IMR-90 (cell line): ENCODE measurements around the gene PTPN3. TPM values are rescaled to one million over a fixed set of nuclear protein-coding genes. Genes with fewer than 3 reads are reported as not detected.

ENCODE experiments used
- ATAC-seq: fragments of 200-7000 bp; cut with Tn5 transposase; 2 replicates; pipeline ENCODE4 v1.9.1; 2020; ENCODE audit warnings: low read depth, mild to moderate bottlenecking, moderate library complexity
- BruUV-seq: library from RNA; stranded (reverse); fragments of 400-500 nt; replicated peaks from 2 replicates; lab custom pipeline; 2021; lab: Mats Ljungman, UMichigan
- CTCF ChIA-PET: fragments of 300-600 bp; formaldehyde crosslinking; extraction: SDS; loops from one replicate; lab custom pipeline; 2021; ENCODE audit warnings: antibody characterized with exemption; lab: Yijun Ruan, JAX
- POLR2A ChIA-PET: fragments of 300-600 bp; sonication (Branson Sonifier 250); formaldehyde crosslinking; loops from one replicate; lab custom pipeline; 2022; ENCODE audit warnings: antibody characterized with exemption; ENCODE audit not compliant: unreplicated experiment; lab: Charles Lee
- DNase-seq: peaks from one replicate; pipeline ENCODE4 v3.0.0; 2013
- H2AFZ ChIP-seq: replicated peaks from 2 replicates; pipeline ENCODE3; 2013; ENCODE audit warnings: low read length, mild to moderate bottlenecking; ENCODE audit not compliant: poor library complexity
- H2AK5ac ChIP-seq: 2 replicates; pipeline ENCODE4 v1.6.1; 2013; ENCODE audit warnings: low read depth, low read length, inconsistent platforms
- H2AK9ac ChIP-seq: replicated peaks from 2 replicates; pipeline ENCODE3; 2013; ENCODE audit warnings: mild to moderate bottlenecking, low read depth, low read length, moderate library complexity; ENCODE audit not compliant: poor library complexity
- H2BK120ac ChIP-seq: 2 replicates; pipeline ENCODE4 v1.6.1; 2013; ENCODE audit warnings: low read depth, low read length, inconsistent platforms
- H2BK15ac ChIP-seq: 3 replicates; pipeline ENCODE4 v1.6.1; 2013; ENCODE audit warnings: low read depth, low read length, inconsistent platforms
- H2BK20ac ChIP-seq: 2 replicates; pipeline ENCODE4 v1.6.1; 2013; ENCODE audit warnings: low read depth, mild to moderate bottlenecking, inconsistent platforms, low read length, moderate library complexity
- H2BK5ac ChIP-seq: 2 replicates; pipeline ENCODE4 v1.6.1; 2013; ENCODE audit warnings: mild to moderate bottlenecking, low read depth, low read length, inconsistent platforms; ENCODE audit not compliant: poor library complexity, severe bottlenecking
- H3K14ac ChIP-seq: replicated peaks from 2 replicates; pipeline ENCODE4 v1.6.1; 2013; ENCODE audit warnings: low read depth, low read length, inconsistent platforms
- H3K18ac ChIP-seq: 2 replicates; pipeline ENCODE4 v1.6.1; 2013; ENCODE audit warnings: low read depth, low read length, control low read depth
- H3K23ac ChIP-seq: 2 replicates; pipeline ENCODE4 v1.6.1; 2013; ENCODE audit warnings: low read depth, low read length, inconsistent platforms
- H3K27ac ChIP-seq: 2 replicates; pipeline ENCODE4 v1.5.1; 2013; ENCODE audit warnings: mild to moderate bottlenecking, control low read depth, low read length; ENCODE audit not compliant: insufficient read depth
- H3K27me3 ChIP-seq: 2 replicates; pipeline ENCODE4 v1.6.1; 2013; ENCODE audit warnings: low read length; ENCODE audit not compliant: control insufficient read depth, insufficient read depth
- H3K36me3 ChIP-seq: 2 replicates; pipeline ENCODE4 v1.6.1; 2013; ENCODE audit warnings: low read length, mixed read lengths; ENCODE audit not compliant: control insufficient read depth, insufficient read depth
- H3K4ac ChIP-seq: 2 replicates; pipeline ENCODE4 v1.6.1; 2013; ENCODE audit warnings: low read depth, low read length, inconsistent platforms
- H3K4me1 ChIP-seq: 2 replicates; pipeline ENCODE4 v1.6.1; 2013; ENCODE audit warnings: low read length, mixed read lengths; ENCODE audit not compliant: control insufficient read depth, insufficient read depth
- H3K4me2 ChIP-seq: 2 replicates; pipeline ENCODE4 v1.6.1; 2013; ENCODE audit warnings: low read depth, mild to moderate bottlenecking, control low read depth, low read length, moderate library complexity
- H3K4me3 ChIP-seq: 2 replicates; pipeline ENCODE4 v1.5.1; 2013; ENCODE audit warnings: low read depth, mild to moderate bottlenecking, control low read depth, low read length, moderate library complexity; ENCODE audit not compliant: insufficient read depth
- H3K56ac ChIP-seq: 2 replicates; pipeline ENCODE4 v1.6.1; 2013; ENCODE audit warnings: low read length, inconsistent platforms; ENCODE audit not compliant: insufficient read depth; ENCODE audit errors: extremely low read depth
- H3K79me1 ChIP-seq, 2 experiments: 2 replicates each; pipeline ENCODE4 v1.6.1; 2013; ENCODE audit warnings: low read length in 2 of 2, inconsistent platforms in 1 of 2, low read depth in 1 of 2
- H3K9ac ChIP-seq: 2 replicates; pipeline ENCODE4 v1.6.1; 2013; ENCODE audit warnings: low read depth, low read length, control low read depth
- H3K9me1 ChIP-seq: 2 replicates; pipeline ENCODE4 v1.6.1; 2013; ENCODE audit warnings: low read length, inconsistent platforms; ENCODE audit not compliant: insufficient read depth
- H3K9me3 ChIP-seq: 2 replicates; pipeline ENCODE4 v1.6.1; 2013; ENCODE audit warnings: low read length; ENCODE audit not compliant: control insufficient read depth, insufficient read depth
- H4K20me1 ChIP-seq: 2 replicates; pipeline ENCODE4 v1.6.1; 2013; ENCODE audit warnings: low read length, inconsistent platforms; ENCODE audit not compliant: insufficient read depth
- H4K5ac ChIP-seq: 2 replicates; pipeline ENCODE4 v1.6.1; 2013; ENCODE audit warnings: mild to moderate bottlenecking, low read depth, low read length, control low read depth
- H4K8ac ChIP-seq, 2 experiments: 2 replicates each; pipeline ENCODE4 v1.6.1; 2013; ENCODE audit warnings: low read depth in 2 of 2, low read length in 2 of 2, control low read depth in 1 of 2, inconsistent platforms in 1 of 2
- H4K91ac ChIP-seq: 2 replicates; pipeline ENCODE4 v1.6.1; 2013; ENCODE audit warnings: low read depth, low read length, inconsistent platforms; ENCODE audit not compliant: insufficient read depth
- BHLHE40 ChIP-seq: fragments of 150-350 bp; IDR thresholded peaks from 2 replicates; pipeline ENCODE4 v1.6.1; 2016; ENCODE audit warnings: mild to moderate bottlenecking, low read depth, low read length
- CEBPB ChIP-seq: IDR thresholded peaks from 2 replicates; pipeline ENCODE4 v1.6.1; 2012; ENCODE audit warnings: low read depth, low read length, improper control_type of control experiment
- CHD1 ChIP-seq: IDR thresholded peaks from 2 replicates; pipeline ENCODE4 v1.6.1; 2012; ENCODE audit warnings: low read depth, low read length, improper control_type of control experiment
- FOS ChIP-seq: fragments of 150-350 bp; IDR thresholded peaks from 2 replicates; pipeline ENCODE4 v1.6.1; 2016; ENCODE audit warnings: low read depth, low read length
- MAFK ChIP-seq: IDR thresholded peaks from 2 replicates; pipeline ENCODE4 v1.6.1; 2012; ENCODE audit warnings: low read depth, low read length, improper control_type of control experiment
- MAZ ChIP-seq: IDR thresholded peaks from 2 replicates; pipeline ENCODE4 v1.6.1; 2012; ENCODE audit warnings: low read depth, mild to moderate bottlenecking, low read length, improper control_type of control experiment, moderate library complexity, borderline replicate concordance
- MXI1 ChIP-seq: IDR thresholded peaks from 2 replicates; pipeline ENCODE4 v1.6.1; 2012; ENCODE audit warnings: low read depth, mild to moderate bottlenecking, low read length, moderate library complexity, borderline replicate concordance
- NFE2L2 ChIP-seq: fragments of 150-350 bp; IDR thresholded peaks from 2 replicates; pipeline ENCODE4 v1.6.1; 2016; ENCODE audit warnings: low read depth, mild to moderate bottlenecking, low read length
- POLR2A ChIP-seq: IDR thresholded peaks from 2 replicates; pipeline ENCODE4 v1.6.1; 2012; ENCODE audit warnings: mild to moderate bottlenecking, low read depth, low read length
- RAD21 ChIP-seq: IDR thresholded peaks from 2 replicates; pipeline ENCODE4 v1.6.1; 2012; ENCODE audit warnings: low read length, improper control_type of control experiment
- RCOR1 ChIP-seq: IDR thresholded peaks from 2 replicates; pipeline ENCODE4 v1.6.1; 2012; ENCODE audit warnings: mild to moderate bottlenecking, low read length, improper control_type of control experiment; ENCODE audit not compliant: insufficient replicate concordance
- RFX5 ChIP-seq: IDR thresholded peaks from 2 replicates; pipeline ENCODE4 v1.8.0; 2012; ENCODE audit warnings: low read depth, mild to moderate bottlenecking, low read length, moderate library complexity
- SMC3 ChIP-seq: fragments of 150-350 bp; IDR thresholded peaks from 2 replicates; pipeline ENCODE4 v1.6.1; 2016; ENCODE audit warnings: low read depth, mild to moderate bottlenecking, antibody characterized with exemption, low read length, moderate library complexity
- WGBS, 2 experiments: methylation state at CpG; one replicate each; pipeline versions ENCODE4 v1.1.5 to v1.1.7; 2013; ENCODE audit warnings: missing lambda C conversion rate in 2 of 2; ENCODE audit not compliant: insufficient read length in 1 of 2; ENCODE audit errors: extremely low coverage in 2 of 2; 5-methylcytosine and 5-hydroxymethylcytosine counted together
- dilution Hi-C: fragments of 300-500 bp; cut with HindIII; formaldehyde crosslinking; loops from one replicate; pipeline ENCODE4 v1.14.3; 2018; ENCODE audit warnings: low sequenced_read_pairs; ENCODE audit not compliant: unreplicated experiment
- in situ Hi-C: fragments of 300-500 bp; cut with MboI; formaldehyde crosslinking; loops from 3 replicates; pipeline ENCODE4 v1.14.3; 2019; ENCODE audit warnings: low sequenced_read_pairs, inconsistent platforms, mixed read lengths
- intact Hi-C: fragments of 100-400 bp; cut with micrococcal nuclease; formaldehyde crosslinking; loops from 2 replicates; pipeline ENCODE4 v1.10.0; 2022
- polyA plus RNA-seq, 3 experiments: library from polyadenylated mRNA; depleted of rRNA; stranded (reverse); fragments of >200 nt; gene quantifications; 2 replicates each; pipeline ENCODE4 v1.2.3, GENCODE V29; 2012; ENCODE audit warnings: low replicate concordance in 1 of 3
- total RNA-seq: library from RNA; depleted of rRNA; stranded (reverse); fragments of >200 nt; gene quantifications from 2 replicates; pipeline ENCODE4 v1.2.3, GENCODE V29; 2012
- TF ChIP-seq, protein P1 (sequence below): fragments of 150-350 bp; IDR thresholded peaks from 2 replicates; pipeline ENCODE4 v1.6.1; 2017; ENCODE audit warnings: mild to moderate bottlenecking, antibody characterized with exemption, low read length, low read depth
- TF ChIP-seq, protein P2 (sequence below): conservative IDR thresholded peaks from 2 replicates; pipeline ENCODE4 v1.5.1; 2012; ENCODE audit warnings: mild to moderate bottlenecking, low read depth, low read length, improper control_type of control experiment
- TF ChIP-seq, protein P3 (sequence below): fragments of 150-350 bp; IDR thresholded peaks from 2 replicates; pipeline ENCODE4 v1.6.1; 2016; ENCODE audit warnings: low read depth, mild to moderate bottlenecking, low read length, moderate library complexity, borderline replicate concordance

The PTPN3 gene
- total and polyA plus RNA-seq, 2 of the 4 experiments (the other 2 are of a cell fraction): 0.72 to 0.89 TPM

DNA sequence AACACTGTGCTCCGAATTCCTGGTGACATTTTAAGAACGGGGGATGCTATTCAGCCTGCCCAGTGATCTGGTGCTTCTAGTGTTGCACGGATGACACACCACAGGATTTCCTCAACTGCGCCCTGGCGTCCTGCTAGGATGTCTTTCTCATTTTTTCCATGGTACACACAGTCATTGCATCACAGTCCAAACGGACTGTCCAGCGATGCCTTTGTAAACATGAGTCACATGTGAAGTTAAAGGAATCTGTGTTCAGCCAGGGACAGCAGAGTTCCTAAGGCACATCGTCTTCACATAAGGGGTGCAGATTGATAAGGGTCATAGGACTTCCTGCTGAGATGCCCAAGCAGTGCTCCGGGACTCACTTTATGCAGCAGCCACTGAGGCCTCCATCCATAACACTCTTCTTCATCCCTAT, 9.3 kb upstream of the PTPN3 start:
- H3K36me3 ChIP-seq: no peaks in the 10 kb centered on the region
- no peak overlapping the region for H3K14ac ChIP-seq
- intact Hi-C loops: no loop called here
- H3K9me1 ChIP-seq: 0 out of 2 replicates have a peak, but pooled peaks cover 10% of the 10 kb centered on the region
- no peak overlapping the region for H3K4ac ChIP-seq
- BruUV-seq: no TSS peak
- POLR2A ChIA-PET: no interaction called here
- peaks cover 4% of the 10 kb centered on the region for H3K27me3 ChIP-seq
- CTCF ChIA-PET: no interaction called here
- H3K4me2 ChIP-seq: 0 out of 2 replicates have a peak overlapping the region, but pooled peaks have one; percentile 11
- no peak overlapping the region for H2BK20ac ChIP-seq
- DNase-seq (peak; percentile 86), ATAC-seq (peak; percentile 88)
- no peak overlapping the region for H3K27ac ChIP-seq
- dilution Hi-C loops: no loop called here
- H2AFZ ChIP-seq: no peak overlapping the region
- in situ Hi-C loops: no loop called here
- 22% methylated on average over 3 of the region's 9 CpGs; no CpG with 5 or more reads in 1 of the 2 experiments for WGBS, 2 experiments
- H4K20me1 ChIP-seq: no peaks in the 10 kb centered on the region
- no peak overlapping the region for H3K4me3 ChIP-seq
- H3K23ac ChIP-seq: no peak overlapping the region
- H3K4me1 ChIP-seq: peaks cover 4% of the 10 kb centered on the region; the same call in 1 of the 2 replicates
- H2BK5ac ChIP-seq: no peak overlapping the region
- no peak overlapping the region for H3K9ac ChIP-seq
- H4K91ac ChIP-seq: no peak overlapping the region
- H3K18ac ChIP-seq: no peak overlapping the region
- no peak overlapping the region for H2BK15ac ChIP-seq
- H2AK5ac ChIP-seq: no peak overlapping the region
- no peaks in the 10 kb centered on the region for H3K79me1 ChIP-seq
- H3K9me3 ChIP-seq: no peaks in the 10 kb centered on the region
- H4K8ac ChIP-seq: no peak overlapping the region
- H2BK120ac ChIP-seq: no peak overlapping the region
- TF ChIP-seq CEBPB (peak; percentile 97), MXI1 (no peak), NFE2L2 (no peak), CHD1 (no peak), MAZ (no peak), SMC3 (no peak), BHLHE40 (no peak), FOS (peak; percentile 37; the same call in 1 of the 2 replicates), RFX5 (no peak), MAFK (no peak), POLR2A (no peak), RCOR1 (no peak), RAD21 (no peak)
- TF ChIP-seq, protein P1, sequence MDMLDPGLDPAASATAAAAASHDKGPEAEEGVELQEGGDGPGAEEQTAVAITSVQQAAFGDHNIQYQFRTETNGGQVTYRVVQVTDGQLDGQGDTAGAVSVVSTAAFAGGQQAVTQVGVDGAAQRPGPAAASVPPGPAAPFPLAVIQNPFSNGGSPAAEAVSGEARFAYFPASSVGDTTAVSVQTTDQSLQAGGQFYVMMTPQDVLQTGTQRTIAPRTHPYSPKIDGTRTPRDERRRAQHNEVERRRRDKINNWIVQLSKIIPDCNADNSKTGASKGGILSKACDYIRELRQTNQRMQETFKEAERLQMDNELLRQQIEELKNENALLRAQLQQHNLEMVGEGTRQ: peak; percentile 22; the same call in 1 of the 2 replicates
- TF ChIP-seq, protein P2, sequence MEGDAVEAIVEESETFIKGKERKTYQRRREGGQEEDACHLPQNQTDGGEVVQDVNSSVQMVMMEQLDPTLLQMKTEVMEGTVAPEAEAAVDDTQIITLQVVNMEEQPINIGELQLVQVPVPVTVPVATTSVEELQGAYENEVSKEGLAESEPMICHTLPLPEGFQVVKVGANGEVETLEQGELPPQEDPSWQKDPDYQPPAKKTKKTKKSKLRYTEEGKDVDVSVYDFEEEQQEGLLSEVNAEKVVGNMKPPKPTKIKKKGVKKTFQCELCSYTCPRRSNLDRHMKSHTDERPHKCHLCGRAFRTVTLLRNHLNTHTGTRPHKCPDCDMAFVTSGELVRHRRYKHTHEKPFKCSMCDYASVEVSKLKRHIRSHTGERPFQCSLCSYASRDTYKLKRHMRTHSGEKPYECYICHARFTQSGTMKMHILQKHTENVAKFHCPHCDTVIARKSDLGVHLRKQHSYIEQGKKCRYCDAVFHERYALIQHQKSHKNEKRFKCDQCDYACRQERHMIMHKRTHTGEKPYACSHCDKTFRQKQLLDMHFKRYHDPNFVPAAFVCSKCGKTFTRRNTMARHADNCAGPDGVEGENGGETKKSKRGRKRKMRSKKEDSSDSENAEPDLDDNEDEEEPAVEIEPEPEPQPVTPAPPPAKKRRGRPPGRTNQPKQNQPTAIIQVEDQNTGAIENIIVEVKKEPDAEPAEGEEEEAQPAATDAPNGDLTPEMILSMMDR: no peak
- TF ChIP-seq, protein P3, sequence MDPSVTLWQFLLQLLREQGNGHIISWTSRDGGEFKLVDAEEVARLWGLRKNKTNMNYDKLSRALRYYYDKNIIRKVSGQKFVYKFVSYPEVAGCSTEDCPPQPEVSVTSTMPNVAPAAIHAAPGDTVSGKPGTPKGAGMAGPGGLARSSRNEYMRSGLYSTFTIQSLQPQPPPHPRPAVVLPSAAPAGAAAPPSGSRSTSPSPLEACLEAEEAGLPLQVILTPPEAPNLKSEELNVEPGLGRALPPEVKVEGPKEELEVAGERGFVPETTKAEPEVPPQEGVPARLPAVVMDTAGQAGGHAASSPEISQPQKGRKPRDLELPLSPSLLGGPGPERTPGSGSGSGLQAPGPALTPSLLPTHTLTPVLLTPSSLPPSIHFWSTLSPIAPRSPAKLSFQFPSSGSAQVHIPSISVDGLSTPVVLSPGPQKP: no peak
- H2AK9ac ChIP-seq: no peak overlapping the region
- H4K5ac ChIP-seq: no peak overlapping the region
- H3K56ac ChIP-seq: no peak overlapping the region
